ENCODE data around the gene CHST11.

The CHST11 gene

GRCh38 chr12:104494793-104495158 lies 38.0 kb downstream of the CHST11 start:
- no peak overlapping the region for H3K4me3 ChIP-seq (ENCODE audit: low read depth, low read length)
- TF ChIP-seq CTCF (IDR thresholded peaks at IDR 0.05; ENCODE audit: borderline replicate concordance, insufficient read depth, low read depth, low read length): no peak

- no peak overlapping the region for H3K4me3 ChIP-seq (ENCODE audit: low read depth, low read length)
- no peak for TF ChIP-seq CTCF (IDR thresholded peaks at IDR 0.05; ENCODE audit: borderline replicate concordance, insufficient read depth, low read depth, low read length)
These were observed 39.0 kb downstream of the CHST11 start for GRCh38 chr12:104495786-104496185.

GRCh38 chr12:104496336-104496735 lies 39.6 kb downstream of the CHST11 start:
- H3K4me3 ChIP-seq (ENCODE audit: low read depth, low read length): no peak overlapping the region
- no peak for TF ChIP-seq CTCF (IDR thresholded peaks at IDR 0.05; ENCODE audit: borderline replicate concordance, insufficient read depth, low read depth, low read length)

GRCh38 chr12:104498211-104498801 lies 41.6 kb downstream of the CHST11 start:
- no peak for TF ChIP-seq CTCF (IDR thresholded peaks at IDR 0.05; ENCODE audit: borderline replicate concordance, insufficient read depth, low read depth, low read length)
- no peak overlapping the region for H3K4me3 ChIP-seq (ENCODE audit: low read depth, low read length)

- H3K4me3 ChIP-seq (ENCODE audit: low read depth, low read length): no peak overlapping the region
- TF ChIP-seq CTCF (IDR thresholded peaks at IDR 0.05; ENCODE audit: borderline replicate concordance, insufficient read depth, low read depth, low read length): no peak
These were observed 43.1 kb downstream of the CHST11 start for GRCh38 chr12:104499668-104500332.

GRCh38 chr12:104501115-104501514 lies 44.4 kb downstream of the CHST11 start:
- H3K4me3 ChIP-seq (ENCODE audit: low read depth, low read length): no peak overlapping the region
- TF ChIP-seq CTCF (IDR thresholded peaks at IDR 0.05; ENCODE audit: borderline replicate concordance, insufficient read depth, low read depth, low read length): no peak

GRCh38 chr12:104501660-104502059 lies 44.9 kb downstream of the CHST11 start:
- no peak overlapping the region for H3K4me3 ChIP-seq (ENCODE audit: low read depth, low read length)
- TF ChIP-seq CTCF (IDR thresholded peaks at IDR 0.05; ENCODE audit: borderline replicate concordance, insufficient read depth, low read depth, low read length): no peak
